Measurements from ENCODE around the gene PIP5K1C. TPM values are rescaled to one million over a fixed set of nuclear protein-coding genes. Genes with fewer than 3 reads are reported as not detected.
"Not testable (repeated sequence)": the region's sequence is repeated elsewhere in the genome, so short reads cannot be mapped to it uniquely, and the experiment has no call there.

Gene PIP5K1C
- total RNA-seq, 2 donors from 2014 or later = 31.3 to 45.8 TPM

GRCh38 chr19:3652422-3652821, 47.8 kb downstream of the PIP5K1C start:
- Histone ChIP-seq H3K36me3 (peaks cover 68% of the 10 kb centered on the region), H3K27me3 (no peaks in the 10 kb centered on the region), H3K4me3 (no peak overlapping the region), H3K9me3 (no peaks in the 10 kb centered on the region), H3K27ac (no peak overlapping the region), H3K4me1 (peaks cover 0 to 14% of the 10 kb centered on the region in 2 donors)
- TF ChIP-seq, protein P1, sequence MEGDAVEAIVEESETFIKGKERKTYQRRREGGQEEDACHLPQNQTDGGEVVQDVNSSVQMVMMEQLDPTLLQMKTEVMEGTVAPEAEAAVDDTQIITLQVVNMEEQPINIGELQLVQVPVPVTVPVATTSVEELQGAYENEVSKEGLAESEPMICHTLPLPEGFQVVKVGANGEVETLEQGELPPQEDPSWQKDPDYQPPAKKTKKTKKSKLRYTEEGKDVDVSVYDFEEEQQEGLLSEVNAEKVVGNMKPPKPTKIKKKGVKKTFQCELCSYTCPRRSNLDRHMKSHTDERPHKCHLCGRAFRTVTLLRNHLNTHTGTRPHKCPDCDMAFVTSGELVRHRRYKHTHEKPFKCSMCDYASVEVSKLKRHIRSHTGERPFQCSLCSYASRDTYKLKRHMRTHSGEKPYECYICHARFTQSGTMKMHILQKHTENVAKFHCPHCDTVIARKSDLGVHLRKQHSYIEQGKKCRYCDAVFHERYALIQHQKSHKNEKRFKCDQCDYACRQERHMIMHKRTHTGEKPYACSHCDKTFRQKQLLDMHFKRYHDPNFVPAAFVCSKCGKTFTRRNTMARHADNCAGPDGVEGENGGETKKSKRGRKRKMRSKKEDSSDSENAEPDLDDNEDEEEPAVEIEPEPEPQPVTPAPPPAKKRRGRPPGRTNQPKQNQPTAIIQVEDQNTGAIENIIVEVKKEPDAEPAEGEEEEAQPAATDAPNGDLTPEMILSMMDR (IDR thresholded peaks at IDR 0.05) = no peak
- no peak for DNase-seq (ENCODE audit: low spot score)

DNA sequence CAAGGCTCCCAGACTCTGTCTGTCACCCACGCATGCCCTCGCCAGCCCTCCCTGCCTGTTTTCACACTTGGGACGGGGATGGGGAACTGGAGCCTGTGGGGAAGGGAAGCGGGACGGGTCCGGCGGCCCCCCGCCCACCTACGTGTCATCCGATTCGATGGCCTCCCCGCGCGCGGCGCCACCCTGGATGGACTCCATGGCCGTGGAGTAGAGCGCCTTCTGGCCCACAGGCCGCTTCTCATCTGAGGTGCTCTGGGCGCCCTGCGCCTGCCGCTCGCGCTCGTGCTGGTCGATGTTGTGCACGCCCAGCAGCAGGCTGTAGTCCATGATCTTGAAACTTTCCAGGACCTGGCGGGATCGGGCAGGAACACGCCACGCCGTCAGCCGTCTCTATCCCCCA, 48.6 kb downstream of the PIP5K1C start:
- H3K36me3 ChIP-seq = peaks cover 61% of the 10 kb centered on the region
- no peak overlapping the region for H3K4me3 ChIP-seq
- H3K9me3 ChIP-seq = no peaks in the 10 kb centered on the region
- DNase-seq (ENCODE audit: low spot score) = no peak
- TF ChIP-seq, protein P1 (IDR thresholded peaks at IDR 0.05) = no peak
- peaks cover 0 to 14% of the 10 kb centered on the region in 2 donors for H3K4me1 ChIP-seq
- H3K27me3 ChIP-seq = no peaks in the 10 kb centered on the region
- H3K27ac ChIP-seq = no peak overlapping the region

DNA sequence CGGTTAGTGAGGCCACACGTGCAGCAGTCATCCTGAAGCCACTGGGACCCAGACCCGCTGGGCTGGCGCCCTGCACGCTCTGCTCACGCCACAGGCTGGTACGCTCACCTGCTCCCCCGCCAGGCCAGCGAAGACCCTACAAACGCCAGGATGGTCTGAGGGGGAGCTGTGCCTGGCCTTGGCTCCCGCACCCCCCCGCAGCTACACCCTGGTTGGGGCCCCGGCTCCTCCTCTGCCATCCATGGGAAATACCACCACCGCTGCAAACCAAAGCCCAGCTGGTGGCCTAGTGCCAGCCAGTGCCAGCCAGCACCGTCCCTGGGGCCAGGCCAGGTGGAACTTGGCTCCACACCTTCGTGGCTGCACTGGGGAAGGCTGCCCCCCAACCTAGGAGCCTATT, 50.4 kb downstream of the PIP5K1C start:
- peaks cover 52% of the 10 kb centered on the region for H3K36me3 ChIP-seq

DNA sequence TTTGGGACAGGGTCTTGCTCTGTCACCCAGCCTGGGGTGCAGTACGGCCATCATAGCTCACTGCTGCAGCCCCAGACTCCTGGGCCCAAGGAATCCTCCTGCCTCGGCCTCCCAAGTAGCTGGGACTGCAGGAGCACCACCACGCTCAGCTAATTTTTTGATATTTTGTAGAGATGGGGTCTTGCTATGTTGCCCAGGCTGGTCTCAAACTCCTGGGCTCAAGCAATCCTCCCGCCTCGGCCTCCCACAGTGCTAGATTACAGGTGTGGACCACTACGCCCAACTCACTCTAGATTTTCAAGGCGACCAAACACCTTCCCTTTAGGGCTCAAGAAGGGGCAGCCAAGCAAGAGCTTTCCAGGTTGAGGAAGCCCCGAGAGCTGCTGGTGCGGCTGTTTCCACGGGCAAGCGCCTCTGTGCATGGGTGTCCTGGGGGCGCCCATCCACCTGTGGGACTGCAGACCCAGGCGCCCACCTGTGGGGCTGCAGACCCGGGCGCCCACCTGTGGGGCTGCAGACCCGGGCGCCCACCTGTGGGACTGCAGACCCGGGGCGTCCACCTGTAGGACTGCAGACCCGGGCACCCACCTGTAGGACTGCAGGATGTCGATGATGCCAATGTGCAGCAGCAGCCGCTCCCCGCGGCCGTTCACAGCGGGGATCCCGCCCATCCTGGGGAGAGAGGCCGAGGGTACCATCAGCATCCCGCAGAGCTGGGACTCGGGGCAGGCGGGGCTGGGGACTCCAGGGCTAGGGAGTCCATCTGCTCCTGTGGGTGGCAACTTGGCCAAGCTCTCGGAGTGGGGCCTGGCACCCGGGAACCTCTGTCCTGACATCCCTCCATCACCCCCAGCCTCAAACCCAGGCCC, 52.0 kb downstream of the PIP5K1C start:
- H3K36me3 ChIP-seq = peaks cover 50% of the 10 kb centered on the region
- peaks cover 0 to 25% of the 10 kb centered on the region in 2 donors for H3K4me1 ChIP-seq
- no peaks in the 10 kb centered on the region for H3K9me3 ChIP-seq
- H3K4me3 ChIP-seq = no peak overlapping the region
- no peak for DNase-seq (ENCODE audit: low spot score)
- TF ChIP-seq, protein P1 (IDR thresholded peaks at IDR 0.05) = no peak
- H3K27ac ChIP-seq = no peak overlapping the region
- no peaks in the 10 kb centered on the region for H3K27me3 ChIP-seq

More for the DNA sequence above, 50.4 kb downstream of the PIP5K1C start:
- Histone ChIP-seq H3K27ac (no peak overlapping the region), H3K4me1 (peaks cover 0 to 22% of the 10 kb centered on the region in 2 donors), H3K27me3 (no peaks in the 10 kb centered on the region), H3K4me3 (no peak overlapping the region), H3K9me3 (no peaks in the 10 kb centered on the region)
- TF ChIP-seq, protein P1 (IDR thresholded peaks at IDR 0.05) = no peak
- DNase-seq (ENCODE audit: low spot score) = no peak

DNA sequence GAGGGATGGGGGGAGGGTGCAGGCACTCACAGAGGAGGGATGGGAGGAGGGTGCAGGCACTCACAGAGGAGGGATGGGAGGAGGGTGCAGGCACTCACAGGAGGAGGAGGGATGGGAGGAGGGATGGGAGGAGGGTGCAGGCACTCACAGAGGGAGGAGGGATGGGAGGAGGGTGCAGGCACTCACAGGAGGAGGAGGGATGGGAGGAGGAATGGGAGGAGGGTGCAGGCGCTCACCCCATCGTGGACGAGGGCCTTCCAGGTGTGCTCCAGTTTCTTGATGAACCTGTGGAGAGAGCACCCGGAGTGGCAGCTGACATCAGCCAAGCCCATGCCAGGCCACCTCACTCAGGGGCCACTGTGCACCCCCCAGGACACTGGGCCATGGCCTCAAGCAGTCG, 53.2 kb downstream of the PIP5K1C start:
- H3K4me3 ChIP-seq; H3K27me3 ChIP-seq; DNase-seq (ENCODE audit: low spot score); H3K9me3 ChIP-seq; H3K27ac ChIP-seq: not testable (repeated sequence)
- H3K4me1 ChIP-seq = peaks cover 0 to 25% of the 10 kb centered on the region in 2 donors
- peaks cover 47% of the 10 kb centered on the region for H3K36me3 ChIP-seq

DNA sequence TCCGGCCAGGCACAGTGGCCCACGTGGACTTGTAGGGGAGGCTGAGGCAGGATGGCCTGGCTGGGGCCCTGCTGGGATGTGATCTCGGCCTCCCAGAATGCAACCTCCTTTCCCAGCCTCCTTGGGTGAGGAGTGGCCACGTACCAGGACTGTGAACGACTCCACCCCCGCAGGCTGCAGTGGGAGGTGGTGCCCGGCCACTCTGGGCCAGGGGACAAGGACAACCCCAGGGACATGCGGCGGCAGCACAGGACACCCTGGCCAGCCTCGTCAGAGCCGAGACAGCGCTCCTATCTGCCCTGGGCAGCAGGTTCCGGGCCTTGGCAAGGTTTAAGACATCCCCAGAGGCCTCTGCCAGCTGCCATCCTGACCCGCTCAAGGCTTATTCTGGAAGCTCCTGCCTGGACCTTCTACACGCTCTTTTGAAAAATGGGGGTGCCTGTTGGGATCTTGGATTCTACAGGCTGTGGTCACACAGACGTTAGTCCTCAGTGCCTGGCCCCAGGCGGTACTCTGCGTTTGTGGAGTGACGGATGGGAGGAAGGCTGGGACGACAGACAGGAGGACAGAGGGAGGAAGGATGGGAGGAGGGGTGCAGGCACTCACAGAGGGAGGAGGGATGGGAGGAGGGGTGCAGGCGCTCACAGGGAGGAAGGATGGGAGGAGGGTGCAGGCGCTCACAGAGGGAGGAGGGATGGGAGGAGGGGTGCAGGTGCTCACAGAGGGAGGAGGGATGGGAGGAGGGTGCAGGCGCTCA, 53.8 kb downstream of the PIP5K1C start:
- no peaks in the 10 kb centered on the region for H3K9me3 ChIP-seq
- H3K36me3 ChIP-seq = peaks cover 47% of the 10 kb centered on the region
- DNase-seq (ENCODE audit: low spot score) = no peak
- H3K27me3 ChIP-seq = no peaks in the 10 kb centered on the region
- no peak overlapping the region for H3K4me3 ChIP-seq
- TF ChIP-seq, protein P1 (IDR thresholded peaks at IDR 0.05) = no peak
- peaks cover 0 to 25% of the 10 kb centered on the region in 2 donors for H3K4me1 ChIP-seq
- H3K27ac ChIP-seq = no peak overlapping the region

Measured in right atrium auricular region (tissue), 2 donors.